Stimulated activated CD8-positive, alpha-beta memory T cell treated with anti-CD3 and anti-CD28 coated beads, Interleukin-7, amount 100 ng/mL, for 4 hours (primary cell): ENCODE measurements around the gene PCSK4.
"Not testable (repeated sequence)": the region's sequence is repeated elsewhere in the genome, so short reads cannot be mapped to it uniquely, and the experiment has no call there.

Experiments
- DNase-seq, 2 donors: peaks; one replicate each; pipeline ENCODE4 v3.0.0-alpha.2; 2020; ENCODE audit warnings: low read depth in 2 of 2

Gene PCSK4

GRCh38 chr19:1505012-1505411 lies 14.9 kb upstream of the PCSK4 start:
- no peak for DNase-seq

GRCh38 chr19:1503925-1504773 lies 14.0 kb upstream of the PCSK4 start:
- DNase-seq, result no peak

- peak; percentile 34 to 45 for DNase-seq
Observed at GRCh38 chr19:1503089-1503924, 13.2 kb upstream of the PCSK4 start.

- DNase-seq, result no peak
Observed at GRCh38 chr19:1502433-1503088, 12.4 kb upstream of the PCSK4 start.

GRCh38 chr19:1501200-1501595 lies 11.0 kb upstream of the PCSK4 start:
- DNase-seq, result no peak

GRCh38 chr19:1499231-1499630 lies 9.1 kb upstream of the PCSK4 start:
- not testable (repeated sequence) for DNase-seq

GRCh38 chr19:1497578-1498235 lies 7.6 kb upstream of the PCSK4 start:
- DNase-seq, result no peak

- no peak for DNase-seq
Observed at GRCh38 chr19:1496714-1497577, 6.8 kb upstream of the PCSK4 start.

GRCh38 chr19:1495799-1496713 lies 5.9 kb upstream of the PCSK4 start:
- DNase-seq, result no peak

GRCh38 chr19:1495051-1495798 lies 5.1 kb upstream of the PCSK4 start:
- DNase-seq, result no peak

- DNase-seq, result no peak
Observed at GRCh38 chr19:1494115-1494815, 4.1 kb upstream of the PCSK4 start.

- DNase-seq, result no peak
Observed at GRCh38 chr19:1492474-1493006, 2.4 kb upstream of the PCSK4 start.

- DNase-seq, result no peak
Observed at GRCh38 chr19:1491849-1492170, 1.7 kb upstream of the PCSK4 start.

GRCh38 chr19:1491114-1491848 lies 1.1 kb upstream of the PCSK4 start, which contains the start of gene REEP6:
REEP6 (plus strand) TSS chr19:1491181; CDS start chr19:1491270, 89 bp downstream.
- no peak for DNase-seq

GRCh38 chr19:1489463-1490310 lies 463 bp downstream of the PCSK4 start:
- DNase-seq, result no peak

- no peak for DNase-seq
Observed at GRCh38 chr19:1488282-1488601, 1.9 kb downstream of the PCSK4 start.
